KMS-11 (cell line): ENCODE measurements around the gene SPATS2.

ENCODE experiments used
- H2AFZ ChIP-seq: fragments of 200-600 bp; sonication (generic); 2 replicates; pipeline ENCODE4 v1.6.1; 2016; ENCODE audit warnings: antibody characterized with exemption, mixed run types, low read depth
- H3K27ac ChIP-seq: fragments of 200-600 bp; sonication (generic); 2 replicates; pipeline ENCODE4 v1.6.1; 2016; ENCODE audit warnings: mild to moderate bottlenecking, mixed run types
- H3K27me3 ChIP-seq: fragments of 200-600 bp; sonication (generic); 2 replicates; pipeline ENCODE4 v1.6.1; 2017; ENCODE audit warnings: mild to moderate bottlenecking, low read depth, mixed run types, moderate library complexity; ENCODE audit not compliant: insufficient read depth
- H3K36me3 ChIP-seq: fragments of 200-600 bp; sonication (generic); 2 replicates; pipeline ENCODE4 v1.6.1; 2017; ENCODE audit warnings: mild to moderate bottlenecking, mixed run types; ENCODE audit not compliant: insufficient read depth
- H3K4me1 ChIP-seq: fragments of 200-600 bp; sonication (generic); 2 replicates; pipeline ENCODE4 v1.6.1; 2016; ENCODE audit warnings: mild to moderate bottlenecking, low read depth, mixed run types; ENCODE audit not compliant: poor library complexity, severe bottlenecking
- H3K4me2 ChIP-seq: fragments of 200-600 bp; sonication (generic); 2 replicates; pipeline ENCODE4 v1.7.0; 2016; ENCODE audit warnings: mild to moderate bottlenecking, mixed run types
- H3K4me3 ChIP-seq: fragments of 200-600 bp; sonication (generic); IDR thresholded peaks from 2 replicates; pipeline ENCODE4 v1.6.1; 2017; ENCODE audit warnings: low read depth, low read length, mixed read lengths; ENCODE audit not compliant: insufficient read depth
- H3K79me2 ChIP-seq: fragments of 200-600 bp; sonication (generic); 2 replicates; pipeline ENCODE4 v1.6.1; 2016; ENCODE audit warnings: low read depth, mixed run types; ENCODE audit not compliant: insufficient read depth
- H3K9ac ChIP-seq: fragments of 200-600 bp; sonication (generic); 2 replicates; pipeline ENCODE4 v1.6.1; 2016; ENCODE audit warnings: mild to moderate bottlenecking, mixed run types
- H4K20me1 ChIP-seq: fragments of 200-600 bp; sonication (generic); 2 replicates; pipeline ENCODE4 v1.6.1; 2016; ENCODE audit warnings: mild to moderate bottlenecking, mixed run types; ENCODE audit not compliant: insufficient read depth
- CTCF ChIP-seq: fragments of 200-600 bp; sonication (generic); conservative IDR thresholded peaks from 2 replicates; pipeline ENCODE4 v1.6.1; 2017; ENCODE audit warnings: low read depth, mild to moderate bottlenecking, antibody characterized with exemption, low read length, moderate library complexity, mixed read lengths

SPATS2 gene

GRCh38 chr12:49549735-49550692 lies 182.8 kb downstream of the SPATS2 start:
- Histone ChIP-seq H3K27me3 (peaks cover 18% of the 10 kb centered on the region; the same call in 1 of the 2 replicates), H3K4me2 (no peak overlapping the region), H4K20me1 (no peaks in the 10 kb centered on the region), H3K27ac (no peak overlapping the region), H3K79me2 (no peaks in the 10 kb centered on the region), H3K4me1 (no peaks in the 10 kb centered on the region), H3K36me3 (no peaks in the 10 kb centered on the region), H2AFZ (no peak overlapping the region), H3K4me3 (no peak overlapping the region), H3K9ac (no peak overlapping the region)
- no peak for TF ChIP-seq CTCF

- Histone ChIP-seq H3K9ac (no peak overlapping the region), H4K20me1 (no peaks in the 10 kb centered on the region), H3K4me1 (no peaks in the 10 kb centered on the region), H3K27ac (no peak overlapping the region), H2AFZ (no peak overlapping the region), H3K27me3 (peaks cover 18% of the 10 kb centered on the region; the same call in 1 of the 2 replicates), H3K36me3 (no peaks in the 10 kb centered on the region), H3K4me3 (no peak overlapping the region), H3K4me2 (no peak overlapping the region), H3K79me2 (no peaks in the 10 kb centered on the region)
- TF ChIP-seq CTCF: no peak
Measured at GRCh38 chr12:49550693-49551252, 183.5 kb downstream of the SPATS2 start.

- H3K4me3 ChIP-seq: no peak overlapping the region
- H3K4me2 ChIP-seq: no peak overlapping the region
- H3K27me3 ChIP-seq: peaks cover 18% of the 10 kb centered on the region; the same call in 1 of the 2 replicates
- H3K4me1 ChIP-seq: no peaks in the 10 kb centered on the region
- no peaks in the 10 kb centered on the region for H4K20me1 ChIP-seq
- no peak overlapping the region for H2AFZ ChIP-seq
- no peak overlapping the region for H3K27ac ChIP-seq
- no peaks in the 10 kb centered on the region for H3K79me2 ChIP-seq
- no peak for TF ChIP-seq CTCF
- H3K36me3 ChIP-seq: no peaks in the 10 kb centered on the region
- H3K9ac ChIP-seq: no peak overlapping the region
Measured at GRCh38 chr12:49552014-49552413, 184.8 kb downstream of the SPATS2 start.

- H3K4me1 ChIP-seq: no peaks in the 10 kb centered on the region
- no peak for TF ChIP-seq CTCF
- H4K20me1 ChIP-seq: no peaks in the 10 kb centered on the region
- no peak overlapping the region for H3K4me3 ChIP-seq
- peaks cover 18% of the 10 kb centered on the region; the same call in 1 of the 2 replicates for H3K27me3 ChIP-seq
- no peak overlapping the region for H3K4me2 ChIP-seq
- H3K79me2 ChIP-seq: no peaks in the 10 kb centered on the region
- H3K27ac ChIP-seq: no peak overlapping the region
- no peak overlapping the region for H3K9ac ChIP-seq
- no peak overlapping the region for H2AFZ ChIP-seq
- H3K36me3 ChIP-seq: no peaks in the 10 kb centered on the region
Measured at GRCh38 chr12:49552425-49552824, 185.2 kb downstream of the SPATS2 start.
